Large intestine (tissue), 3 donors: ENCODE measurements around the gene BMI1. TPM values are rescaled to one million over a fixed set of nuclear protein-coding genes. Genes with fewer than 3 reads are reported as not detected.
"Not testable (repeated sequence)": the region's sequence is repeated elsewhere in the genome, so short reads cannot be mapped to it uniquely, and the experiment has no call there.

ENCODE experiments used
- DNase-seq, 2 donors: peaks; one replicate each; pipeline versions ENCODE4 v3.0.0 to v3.0.0-alpha.2; 2013
- H3K27ac ChIP-seq: one replicate; pipeline ENCODE4 v1.5.1; 2013; ENCODE audit warnings: low read length
- H3K27me3 ChIP-seq: 2 replicates; pipeline ENCODE4 v1.6.1; 2013; ENCODE audit warnings: low read length; ENCODE audit not compliant: control insufficient read depth, insufficient read depth
- H3K36me3 ChIP-seq: 2 replicates; pipeline ENCODE4 v1.6.1; 2013; ENCODE audit warnings: low read length; ENCODE audit not compliant: control insufficient read depth, insufficient read depth
- H3K4me1 ChIP-seq: one replicate; pipeline ENCODE4 v1.6.1; 2013; ENCODE audit warnings: low read length; ENCODE audit not compliant: control insufficient read depth, insufficient read depth
- H3K4me3 ChIP-seq: one replicate; pipeline ENCODE4 v1.5.1; 2013; ENCODE audit warnings: low read length
- H3K9me3 ChIP-seq: one replicate; pipeline ENCODE4 v1.6.1; 2013; ENCODE audit warnings: mild to moderate bottlenecking, low read depth, low read length, moderate library complexity; ENCODE audit not compliant: control insufficient read depth
- WGBS: methylation state at CpG from one replicate; pipeline ENCODE4 v1.1.5; 2013; ENCODE audit warnings: low lambda C conversion rate; ENCODE audit not compliant: insufficient coverage; 5-methylcytosine and 5-hydroxymethylcytosine counted together
- polyA plus RNA-seq: library from polyadenylated mRNA; unstranded; fragments of 120-200 nt; gene quantifications from one replicate; pipeline ENCODE4 v1.2.1, GENCODE V29; 2013

The BMI1 gene
- polyA plus RNA-seq, 1 donor, result 46.6 TPM

GRCh38 chr10:22346096-22346661, 25.3 kb downstream of the BMI1 start:
- Histone ChIP-seq H3K27me3 (peaks cover 65% of the 10 kb centered on the region), H3K4me1 (peaks cover 5% of the 10 kb centered on the region), H3K36me3 (no peaks in the 10 kb centered on the region), H3K4me3 (no peak overlapping the region), H3K9me3 (peaks cover 10% of the 10 kb centered on the region), H3K27ac (no peak overlapping the region)
- no CpG with 5 or more reads among the region's 8 CpGs for WGBS
- peak in 1 of 2 donors; percentile 5 for DNase-seq

DNA sequence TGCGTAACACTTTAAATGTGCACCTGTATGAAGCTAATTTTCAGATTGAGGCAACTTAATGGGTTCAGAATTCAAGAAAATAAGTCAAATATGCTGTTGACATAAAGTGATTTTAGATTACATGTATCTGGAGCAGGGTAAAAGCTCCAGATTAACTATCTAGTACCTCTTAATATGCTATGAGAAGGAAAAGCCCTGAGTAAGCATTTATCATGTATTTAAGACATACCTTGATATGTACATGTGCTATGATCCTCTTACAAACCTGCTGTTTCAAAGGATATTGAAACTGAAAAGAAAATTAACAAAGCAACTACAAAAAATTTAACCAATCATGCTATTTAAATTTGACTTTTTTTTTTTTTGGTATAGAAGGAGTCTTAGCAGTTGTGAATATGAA, 28.9 kb downstream of the BMI1 start:
- 100% methylated on average over 1 of the region's 1 CpG for WGBS
- H3K27me3 ChIP-seq, result peaks cover 45% of the 10 kb centered on the region
- H3K4me1 ChIP-seq, result no peaks in the 10 kb centered on the region
- no peak overlapping the region for H3K4me3 ChIP-seq
- DNase-seq, result no peak
- H3K27ac ChIP-seq, result no peak overlapping the region
- H3K9me3 ChIP-seq, result peaks cover 10% of the 10 kb centered on the region
- H3K36me3 ChIP-seq, result no peaks in the 10 kb centered on the region

DNA sequence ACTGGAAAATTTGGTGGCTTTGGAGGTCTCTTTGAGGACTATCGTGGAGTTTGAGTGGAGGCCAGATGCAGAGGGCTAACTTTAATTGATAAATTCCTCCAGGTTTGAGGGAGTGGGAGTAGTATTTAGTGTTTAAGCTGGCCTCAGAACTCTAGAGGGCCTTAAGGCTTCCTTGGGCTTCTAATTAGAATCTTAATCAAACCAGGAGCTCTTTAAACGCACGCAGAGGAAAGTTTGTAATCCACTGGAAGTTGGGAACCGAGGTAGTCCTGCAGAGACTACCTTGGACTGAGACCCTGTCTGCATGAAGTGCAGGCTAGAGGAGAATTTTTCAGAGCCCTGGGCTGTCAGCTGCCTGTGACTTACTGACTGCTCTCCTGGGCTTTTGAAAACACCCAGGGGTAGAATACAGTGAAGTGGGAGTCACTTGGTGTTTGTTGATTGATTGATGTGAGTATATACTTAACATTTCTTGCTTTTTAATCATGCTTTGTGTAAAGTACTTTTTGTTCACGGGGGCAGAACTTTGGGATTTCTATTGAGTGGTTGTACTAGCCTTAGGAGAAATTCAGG, 30.3 kb downstream of the BMI1 start:
- Histone ChIP-seq H3K27ac (no peak overlapping the region), H3K27me3 (peaks cover 30% of the 10 kb centered on the region), H3K9me3 (no peaks in the 10 kb centered on the region), H3K4me1 (no peaks in the 10 kb centered on the region), H3K4me3 (no peak overlapping the region), H3K36me3 (no peaks in the 10 kb centered on the region)
- 100% methylated on average over 1 of the region's 5 CpGs for WGBS
- DNase-seq, result no peak

DNA sequence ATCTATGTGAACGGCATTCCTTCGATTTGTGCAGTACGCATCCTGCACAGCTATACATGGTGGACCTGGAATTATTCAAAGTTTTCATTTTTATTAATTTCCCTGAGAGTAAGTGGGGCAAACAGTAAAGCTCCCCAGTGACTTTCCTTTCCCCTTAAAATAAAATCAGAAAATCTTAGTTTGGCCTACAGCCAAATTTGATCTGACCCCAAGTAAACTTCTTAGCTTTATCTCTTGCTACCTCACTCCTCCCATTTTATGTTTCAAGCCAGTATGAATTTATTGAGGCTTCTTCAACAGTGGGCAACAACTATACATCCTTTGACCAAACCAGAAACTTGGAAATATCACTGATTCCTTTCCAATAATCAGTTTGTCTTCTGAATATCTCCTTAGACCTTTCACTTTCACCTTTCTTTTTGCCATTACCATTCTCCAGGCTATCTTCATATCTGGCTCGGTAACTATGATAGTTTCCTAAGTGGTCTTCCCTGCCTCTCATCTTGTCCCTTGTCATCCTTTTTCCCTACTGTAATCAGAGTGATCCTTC, 35.5 kb downstream of the BMI1 start:
- H3K4me3 ChIP-seq, result no peak overlapping the region
- H3K36me3 ChIP-seq, result no peaks in the 10 kb centered on the region
- H3K27me3 ChIP-seq, result peaks cover 8% of the 10 kb centered on the region
- H3K4me1 ChIP-seq, result no peaks in the 10 kb centered on the region
- H3K27ac ChIP-seq, result no peak overlapping the region
- no peak for DNase-seq
- whole genome bisulfite sequencing, result 57% methylated on average over 1 of the region's 4 CpGs
- no peaks in the 10 kb centered on the region for H3K9me3 ChIP-seq

DNA sequence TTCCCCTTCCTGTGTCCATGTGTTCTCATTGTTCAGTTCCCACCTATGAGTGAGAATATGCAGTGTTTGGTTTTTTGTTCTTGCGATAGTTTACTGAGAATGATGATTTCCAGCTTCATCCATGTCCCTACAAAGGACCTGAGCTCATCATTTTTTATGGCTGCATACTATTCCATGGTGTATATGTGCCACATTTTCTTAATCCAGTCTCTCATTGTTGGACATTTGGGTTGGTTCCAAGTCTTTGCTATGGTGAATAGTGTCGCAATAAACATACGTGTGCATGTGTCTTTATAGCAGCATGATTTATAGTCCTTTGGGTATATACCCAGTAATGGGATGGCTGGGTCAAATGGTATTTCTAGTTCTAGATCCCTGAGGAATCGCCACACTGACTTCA, 36.9 kb downstream of the BMI1 start:
- no CpG with 5 or more reads among the region's 4 CpGs for WGBS
- DNase-seq, H3K9me3 ChIP-seq: not testable (repeated sequence)

DNA sequence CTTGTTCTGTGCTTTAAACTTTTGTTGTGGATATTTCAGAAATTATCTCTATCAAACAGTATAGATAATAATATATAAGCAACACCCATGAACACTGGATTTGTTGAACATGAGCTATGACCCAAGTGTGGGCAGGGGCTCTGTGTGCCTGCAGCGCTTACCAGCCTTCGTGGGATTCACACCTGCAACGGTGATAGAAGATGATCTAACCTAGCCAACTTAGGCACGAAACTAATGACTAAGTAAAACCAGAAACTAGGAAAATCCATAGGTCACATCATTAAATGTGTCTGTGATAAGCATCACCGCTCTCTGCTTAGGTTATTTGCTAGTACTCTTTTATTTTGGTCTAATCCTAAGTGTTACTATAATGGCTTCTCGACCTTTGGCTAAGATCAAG, 42.4 kb downstream of the BMI1 start:
- Histone ChIP-seq H3K4me1 (no peaks in the 10 kb centered on the region), H3K27ac (no peak overlapping the region), H3K9me3 (no peaks in the 10 kb centered on the region), H3K4me3 (no peak overlapping the region), H3K36me3 (no peaks in the 10 kb centered on the region), H3K27me3 (no peaks in the 10 kb centered on the region)
- DNase-seq, result no peak
- no CpG with 5 or more reads among the region's 6 CpGs for WGBS

More for the DNA sequence above, 36.9 kb downstream of the BMI1 start:
- H3K4me1 ChIP-seq, H3K27me3 ChIP-seq, H3K36me3 ChIP-seq, H3K4me3 ChIP-seq, H3K27ac ChIP-seq: not testable (repeated sequence)

DNA sequence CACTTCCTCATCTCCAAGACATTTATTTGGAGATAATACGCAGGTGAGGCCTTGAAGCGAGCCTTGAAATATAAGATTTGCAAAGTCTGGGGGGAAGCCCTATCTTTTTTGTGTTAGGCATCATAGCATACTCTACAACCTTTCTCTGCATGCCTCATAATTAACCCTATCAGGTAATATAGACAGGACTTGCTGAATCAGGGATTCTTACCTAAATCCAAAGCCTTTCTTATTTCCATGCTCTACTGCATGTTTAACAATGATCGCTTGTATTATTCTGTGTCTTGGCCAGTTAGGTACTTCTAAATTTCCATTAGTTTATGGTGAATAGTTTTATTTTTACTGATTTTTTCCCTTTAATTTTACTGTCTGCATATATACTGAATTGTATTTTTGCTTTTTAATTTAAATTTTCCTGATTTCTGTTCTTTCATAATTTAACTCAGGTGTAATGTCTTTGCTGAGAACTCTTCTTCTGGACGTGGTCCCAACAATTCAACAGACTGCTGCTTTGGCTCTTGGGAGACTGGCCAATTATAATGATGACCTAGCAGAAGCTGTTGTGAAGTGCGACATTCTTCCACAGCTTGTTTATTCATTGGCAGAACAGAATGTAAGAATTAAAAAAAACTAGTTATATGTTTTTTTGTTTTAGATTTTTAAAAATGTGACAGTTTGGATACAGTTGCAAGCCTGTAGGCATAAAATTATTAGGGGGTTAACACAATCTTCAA, 43.7 kb downstream of the BMI1 start:
- Histone ChIP-seq H3K27me3 (no peaks in the 10 kb centered on the region), H3K9me3 (no peaks in the 10 kb centered on the region), H3K4me3 (no peak overlapping the region), H3K27ac (no peak overlapping the region), H3K36me3 (no peaks in the 10 kb centered on the region), H3K4me1 (no peaks in the 10 kb centered on the region)
- 96% methylated on average over 4 of the region's 5 CpGs for WGBS
- DNase-seq, result no peak

DNA sequence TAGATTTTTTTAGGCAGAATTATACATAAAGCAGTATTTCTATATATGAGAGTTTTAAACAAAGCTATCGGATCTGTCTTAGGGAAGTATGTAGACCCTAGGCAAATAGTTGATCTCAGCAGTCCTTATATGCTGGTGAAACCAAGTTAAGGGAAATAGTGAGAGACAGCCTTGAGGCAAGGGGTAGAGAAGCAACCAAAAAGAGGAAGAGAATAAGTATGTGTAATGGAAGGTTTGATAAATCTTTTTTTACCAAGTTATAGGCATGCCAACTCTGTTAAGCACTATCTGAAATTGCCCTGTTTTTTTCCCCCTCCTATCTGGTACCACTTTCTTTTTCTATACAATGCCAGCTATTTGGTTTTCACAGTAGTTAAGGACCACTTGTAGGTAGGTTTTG, 44.3 kb downstream of the BMI1 start:
- WGBS, result 88% methylated on average over 1 of the region's 1 CpG

DNA sequence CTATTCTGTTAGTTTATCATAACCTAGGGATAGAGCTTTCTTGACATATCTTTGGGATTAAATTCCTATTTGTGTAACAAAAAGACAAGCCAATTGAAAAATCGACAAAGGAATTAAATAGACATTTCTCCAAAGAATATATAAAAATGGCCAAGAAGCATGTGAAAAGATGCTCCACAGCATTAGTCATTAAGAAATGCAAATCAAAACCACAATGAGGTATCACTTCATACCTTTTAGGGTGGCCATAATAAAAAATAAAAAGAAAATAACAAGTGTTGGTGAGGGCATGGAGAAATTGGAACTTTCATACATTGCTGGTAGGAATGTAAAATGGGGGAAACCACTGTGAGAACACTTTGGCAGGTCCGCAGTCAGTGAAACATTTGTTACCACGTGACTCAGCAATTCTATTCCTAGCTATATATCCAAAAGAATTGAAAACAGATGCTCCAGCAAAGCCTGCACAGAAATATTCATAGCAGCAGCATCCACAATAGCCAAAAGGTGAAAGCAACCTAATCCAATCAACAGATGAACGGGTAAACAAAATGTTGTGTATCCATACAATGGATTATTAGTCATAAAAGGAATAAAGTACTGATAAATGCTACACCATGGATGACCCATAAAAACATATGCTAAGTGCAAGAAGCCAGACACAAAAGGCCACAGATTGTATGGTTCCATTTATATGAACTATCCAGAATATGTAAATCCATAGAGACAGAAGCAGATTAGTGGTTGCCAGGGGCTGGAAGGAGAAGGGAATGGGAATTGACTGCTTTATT, 44.9 kb downstream of the BMI1 start:
- Histone ChIP-seq H3K4me3 (no peak overlapping the region), H3K36me3 (no peaks in the 10 kb centered on the region), H3K27me3 (no peaks in the 10 kb centered on the region), H3K9me3 (no peaks in the 10 kb centered on the region), H3K27ac (no peak overlapping the region), H3K4me1 (no peaks in the 10 kb centered on the region)
- no peak for DNase-seq
- WGBS, result 100% methylated on average over 2 of the region's 4 CpGs

More for the DNA sequence above, 44.3 kb downstream of the BMI1 start:
- H3K4me1 ChIP-seq, result no peaks in the 10 kb centered on the region
- no peak for DNase-seq
- H3K4me3 ChIP-seq, result no peak overlapping the region
- H3K36me3 ChIP-seq, result no peaks in the 10 kb centered on the region
- no peak overlapping the region for H3K27ac ChIP-seq
- H3K9me3 ChIP-seq, result no peaks in the 10 kb centered on the region
- H3K27me3 ChIP-seq, result no peaks in the 10 kb centered on the region

- no peak for DNase-seq
- Histone ChIP-seq H3K27ac (no peak overlapping the region), H3K4me3 (no peak overlapping the region), H3K4me1 (no peaks in the 10 kb centered on the region), H3K27me3 (no peaks in the 10 kb centered on the region), H3K9me3 (no peaks in the 10 kb centered on the region), H3K36me3 (no peaks in the 10 kb centered on the region)
These were observed 45.5 kb downstream of the BMI1 start for GRCh38 chr10:22366435-22366703.
